Stimulated activated CD4-positive, alpha-beta T cell treated with anti-CD3 and anti-CD28 coated beads, Interleukin-12 subunit alpha, Interleukin-12 subunit beta, amount 100 ng/mL, for 48 hours (primary cell): ENCODE measurements around the gene TM4SF18.
A peak's percentile ranks its signal among the peaks of the same experiment; 100 is the strongest.

Source experiments
- DNase-seq, 3 donors: peaks; one replicate each; pipeline ENCODE4 v3.0.0-alpha.2; 2020; ENCODE audit warnings: low read depth in 2 of 3, low spot score in 1 of 3

The TM4SF18 gene

GRCh38 chr3:149288655-149289054 lies 44.8 kb downstream of the TM4SF18 start:
- no peak for DNase-seq

DNA sequence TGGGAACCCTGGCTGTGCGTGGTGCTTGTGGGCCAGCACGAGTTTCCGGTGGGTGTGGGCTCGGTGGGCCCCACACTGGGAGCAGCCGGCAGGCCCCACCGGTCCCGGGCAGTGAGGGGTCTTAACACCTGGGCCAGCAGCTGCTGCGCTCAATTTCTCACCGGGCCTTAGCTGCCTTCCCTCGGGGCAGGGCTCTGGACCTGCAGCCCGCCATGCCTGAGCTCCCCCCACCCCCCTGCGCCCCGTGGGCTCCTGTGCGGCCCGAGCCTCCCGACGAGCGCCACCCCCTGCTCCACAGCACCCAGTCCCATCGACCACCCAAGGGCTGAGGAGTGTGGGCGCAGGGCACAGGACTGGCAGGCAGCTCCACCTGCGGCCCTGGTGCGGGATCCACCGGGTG lies 49.4 kb downstream of the TM4SF18 start:
- no peak for DNase-seq

DNA sequence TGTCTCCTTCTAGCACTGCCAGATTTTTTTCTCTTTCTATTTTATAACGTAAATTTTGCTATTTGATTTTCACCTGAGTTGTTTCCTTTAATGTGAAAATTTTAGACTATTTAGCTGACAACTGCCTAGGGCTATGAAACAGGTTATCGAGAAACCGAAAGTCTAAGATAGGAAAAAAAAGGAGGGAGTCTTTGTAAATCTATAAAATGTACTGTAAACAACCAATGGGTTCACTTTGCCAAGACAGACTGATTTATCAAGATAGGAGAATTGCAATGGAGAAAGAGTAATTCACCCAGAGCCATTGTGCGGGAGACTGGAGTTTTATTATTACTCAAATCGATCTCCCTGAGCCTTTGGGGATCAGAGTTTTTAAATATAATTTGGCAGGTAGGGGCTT lies 50.0 kb downstream of the TM4SF18 start:
- DNase-seq: no peak

- no peak for DNase-seq
Observed at GRCh38 chr3:149282836-149283235, 50.6 kb downstream of the TM4SF18 start.

GRCh38 chr3:149282322-149282721 lies 51.1 kb downstream of the TM4SF18 start:
- DNase-seq: no peak

- no peak for DNase-seq
Observed at GRCh38 chr3:149280671-149281349, 52.6 kb downstream of the TM4SF18 start.

DNA sequence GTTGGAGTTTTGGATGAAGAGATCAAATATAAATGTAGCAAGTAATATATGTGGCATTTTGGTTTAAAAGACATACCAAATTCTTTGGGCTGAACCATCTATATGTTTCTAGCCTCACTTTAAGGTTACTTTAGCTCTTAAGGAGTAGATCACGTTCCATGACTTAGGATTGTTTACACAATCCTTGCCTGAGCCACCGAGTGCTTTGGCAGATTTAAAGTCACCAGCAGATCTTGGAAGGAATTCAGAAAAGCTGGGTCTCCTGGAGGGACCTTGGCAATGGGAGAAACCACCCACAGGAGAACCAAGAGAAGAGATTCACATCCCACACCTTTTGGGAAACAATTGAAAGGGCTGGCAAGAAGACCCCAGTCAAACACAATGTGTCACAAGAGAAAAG lies 54.5 kb downstream of the TM4SF18 start:
- no peak for DNase-seq

GRCh38 chr3:149277331-149277813 lies 56.1 kb downstream of the TM4SF18 start:
- no peak for DNase-seq

DNA sequence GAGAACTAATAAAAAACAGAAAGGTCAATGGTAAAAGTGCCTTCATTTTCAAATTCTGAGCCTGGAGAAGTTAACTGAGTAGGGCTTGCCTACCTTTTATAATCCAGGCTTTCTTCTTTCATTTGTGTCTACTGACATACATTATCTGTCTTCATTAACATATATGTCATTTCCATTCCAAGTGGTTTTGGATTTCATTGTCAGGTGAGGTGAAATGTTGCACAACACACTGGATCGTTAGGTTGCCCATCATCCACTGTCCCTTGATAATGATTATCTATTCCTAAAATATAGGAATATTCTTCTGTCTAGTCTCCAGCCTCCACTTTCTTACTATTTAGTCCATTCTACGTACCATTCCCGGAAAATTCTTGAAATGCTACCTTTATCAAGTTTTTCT lies 56.8 kb downstream of the TM4SF18 start:
- DNase-seq: no peak

DNA sequence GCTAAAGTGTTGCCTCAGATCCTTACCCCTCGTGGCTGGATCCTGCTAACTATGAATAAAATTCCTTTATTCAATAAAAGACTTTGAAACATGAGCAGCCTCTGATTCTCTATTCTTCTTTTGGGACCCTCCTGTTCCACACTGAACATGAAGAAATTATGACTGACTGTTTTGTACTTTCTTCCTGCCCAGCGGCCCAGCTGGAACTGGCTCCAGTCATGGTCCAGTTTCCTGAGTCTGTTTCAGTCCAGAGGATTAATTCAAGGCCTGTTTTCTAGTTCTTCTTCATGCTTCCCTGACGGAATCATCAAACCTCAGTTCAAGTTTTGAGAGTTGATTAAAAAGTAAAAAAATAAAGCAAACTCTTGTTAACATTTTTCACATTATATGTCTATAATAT lies 59.2 kb downstream of the TM4SF18 start:
- DNase-seq: no peak

DNA sequence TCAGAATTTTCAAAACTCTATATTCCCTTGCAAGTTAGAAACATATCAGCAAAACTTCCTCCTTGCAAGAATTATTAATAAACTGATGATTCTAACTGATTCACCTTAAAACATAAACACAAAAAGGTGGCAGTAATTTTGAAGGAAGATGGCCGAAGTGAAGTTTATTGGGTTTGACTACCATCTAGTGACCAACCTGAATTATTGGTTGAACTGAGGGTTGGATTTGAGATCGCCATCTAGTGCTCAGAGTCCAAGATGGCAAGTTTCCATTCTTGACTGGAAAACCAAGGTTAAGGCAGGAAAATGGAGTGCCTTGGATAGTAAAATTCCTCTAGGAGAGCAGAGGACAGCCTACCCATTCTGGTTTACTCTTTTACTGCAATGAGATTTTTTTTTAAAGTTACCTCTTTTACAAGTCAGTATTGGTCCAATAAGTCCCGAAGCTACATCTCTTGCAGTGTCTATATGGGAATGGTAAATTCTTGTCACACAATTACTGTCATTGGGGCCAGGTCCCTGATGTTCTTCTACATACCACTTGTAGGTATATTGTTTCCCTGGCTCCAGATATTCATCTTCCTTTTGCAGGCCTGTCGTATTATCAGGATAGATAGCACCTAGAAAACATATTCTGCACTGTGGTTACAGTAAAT lies 60.2 kb downstream of the TM4SF18 start:
- DNase-seq: peak in 1 of 3 donors; percentile 35

DNA sequence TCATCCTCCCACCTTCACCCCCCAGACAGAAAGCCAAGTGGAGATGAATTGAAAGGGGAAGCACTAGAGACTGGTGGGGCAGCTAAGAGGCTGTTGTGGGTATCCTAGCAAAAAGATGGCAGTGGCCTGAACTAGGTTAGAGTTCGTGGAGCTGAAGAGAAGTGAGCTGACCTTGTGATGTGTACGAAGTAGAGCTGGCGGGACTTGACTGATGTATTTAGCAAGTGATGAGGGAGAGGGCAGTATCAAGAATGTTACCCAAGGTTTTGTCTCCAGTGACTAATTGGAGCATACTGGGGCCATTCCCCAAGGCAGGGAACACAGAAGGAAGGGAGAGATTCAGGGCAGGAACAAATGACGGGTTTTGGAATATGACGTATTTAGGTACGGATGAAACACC lies 61.8 kb downstream of the TM4SF18 start:
- DNase-seq: no peak

- no peak for DNase-seq
Observed at GRCh38 chr3:149270180-149270579, 63.3 kb downstream of the TM4SF18 start.

DNA sequence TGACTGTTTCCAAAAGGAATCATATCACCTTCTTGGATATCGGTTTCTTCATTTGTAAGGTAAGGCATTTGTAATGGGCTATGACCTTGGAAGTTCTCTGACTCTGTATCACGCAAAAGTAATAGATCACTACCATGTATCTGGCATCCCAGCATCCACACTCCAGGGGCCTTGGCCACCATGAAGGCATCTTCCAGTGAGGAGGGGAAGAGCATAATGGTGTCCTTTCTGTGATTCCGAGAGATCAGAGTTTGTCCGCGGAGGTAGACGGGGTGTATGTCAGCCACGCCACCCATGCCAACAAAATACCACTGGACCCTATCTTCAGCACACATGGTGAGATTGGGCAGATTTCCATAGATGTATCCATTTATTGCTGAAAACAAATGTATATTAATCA lies 63.7 kb downstream of the TM4SF18 start:
- no peak for DNase-seq
